Effector memory CD4-positive, alpha-beta T cell (primary cell): ENCODE measurements around the gene GAS7.

Source experiments
- DNase-seq, 3 donors: peaks; one replicate each; pipeline ENCODE4 v3.0.0-alpha.2; 2020
- H3K27ac ChIP-seq: 2 replicates; pipeline ENCODE4 v1.7.0; 2013; ENCODE audit warnings: mild to moderate bottlenecking, low read length, moderate library complexity; ENCODE audit not compliant: insufficient read depth, poor library complexity, severe bottlenecking
- H3K27me3 ChIP-seq: replicated peaks from 2 replicates; pipeline ENCODE4 v1.7.0; 2013; ENCODE audit warnings: mild to moderate bottlenecking, low read length; ENCODE audit not compliant: insufficient read depth, control insufficient read depth, poor library complexity, severe bottlenecking
- H3K36me3 ChIP-seq: 2 replicates; pipeline ENCODE4 v1.7.0; 2013; ENCODE audit warnings: mild to moderate bottlenecking, low read length, moderate library complexity; ENCODE audit not compliant: control insufficient read depth, insufficient read depth
- H3K4me1 ChIP-seq: 2 replicates; pipeline ENCODE4 v1.7.0; 2013; ENCODE audit warnings: low read length, mild to moderate bottlenecking; ENCODE audit not compliant: control insufficient read depth, insufficient read depth, poor library complexity, severe bottlenecking
- H3K4me3 ChIP-seq: 2 replicates; pipeline ENCODE4 v1.7.0; 2013; ENCODE audit warnings: low read length, low read depth, mild to moderate bottlenecking; ENCODE audit not compliant: insufficient read depth, poor library complexity, severe bottlenecking
- H3K9me3 ChIP-seq: 2 replicates; pipeline ENCODE4 v1.7.0; 2013; ENCODE audit warnings: mild to moderate bottlenecking, low read length, moderate library complexity; ENCODE audit not compliant: control insufficient read depth

The GAS7 gene

DNA sequence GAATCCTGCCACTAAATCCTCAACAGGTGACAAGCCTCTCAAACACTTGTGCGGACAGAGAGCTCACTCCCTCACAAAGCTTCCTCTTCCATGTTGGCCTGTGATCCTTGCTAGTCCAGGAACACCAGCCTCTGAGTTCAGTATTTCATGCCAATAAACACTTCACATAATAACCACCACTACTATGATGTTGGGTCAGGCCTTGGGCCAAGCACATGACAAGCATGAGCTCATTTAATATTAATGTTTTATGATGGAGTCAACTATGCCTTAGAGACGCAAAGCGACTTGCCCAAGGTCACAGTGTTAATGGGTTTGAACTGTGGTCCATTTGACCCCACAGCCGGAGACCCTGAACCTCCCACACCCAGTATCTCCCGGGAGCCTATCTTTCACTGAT is 129.1 kb downstream of the GAS7 start:
- no peak for DNase-seq
- no peaks in the 10 kb centered on the region for H3K36me3 ChIP-seq
- no peak overlapping the region for H3K4me3 ChIP-seq
- H3K9me3 ChIP-seq = no peaks in the 10 kb centered on the region
- no peaks in the 10 kb centered on the region for H3K4me1 ChIP-seq
- no peaks in the 10 kb centered on the region for H3K27me3 ChIP-seq
- no peak overlapping the region for H3K27ac ChIP-seq

DNA sequence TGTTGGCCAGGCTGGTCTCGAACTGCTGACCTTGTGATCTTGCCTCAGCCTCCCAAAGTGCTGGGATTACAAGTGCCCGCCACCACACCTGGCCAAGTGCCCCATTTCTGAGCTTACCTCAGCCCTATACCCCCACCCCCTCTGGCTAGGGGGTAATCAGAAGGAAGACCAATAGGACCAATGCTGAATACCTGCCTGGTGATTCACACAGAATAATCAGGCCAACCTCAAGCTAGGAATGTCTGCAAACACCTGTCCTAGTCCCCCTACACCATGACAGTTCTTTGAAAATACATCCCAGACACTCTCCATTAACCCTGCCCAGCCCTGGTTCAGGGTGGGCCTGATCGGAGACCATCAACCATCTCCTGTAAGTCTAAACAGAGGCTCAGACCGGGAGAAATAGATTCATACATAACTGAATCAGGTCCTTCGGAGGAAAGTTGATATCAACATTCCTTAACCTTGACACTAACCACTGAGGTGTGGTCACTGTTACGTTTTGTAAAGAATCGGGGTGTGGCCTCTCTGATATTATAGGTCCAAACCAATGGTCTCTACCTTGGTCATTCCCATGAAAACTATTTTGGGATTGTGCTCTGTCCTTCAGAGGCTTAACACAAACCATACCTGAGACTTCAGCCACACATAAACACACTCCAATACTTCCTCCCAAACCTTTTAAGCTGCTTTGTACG is 130.8 kb downstream of the GAS7 start:
- no peak for DNase-seq
- no peaks in the 10 kb centered on the region for H3K4me1 ChIP-seq
- H3K27me3 ChIP-seq = no peaks in the 10 kb centered on the region
- no peaks in the 10 kb centered on the region for H3K36me3 ChIP-seq
- no peak overlapping the region for H3K27ac ChIP-seq
- no peak overlapping the region for H3K4me3 ChIP-seq
- H3K9me3 ChIP-seq = no peaks in the 10 kb centered on the region

DNA sequence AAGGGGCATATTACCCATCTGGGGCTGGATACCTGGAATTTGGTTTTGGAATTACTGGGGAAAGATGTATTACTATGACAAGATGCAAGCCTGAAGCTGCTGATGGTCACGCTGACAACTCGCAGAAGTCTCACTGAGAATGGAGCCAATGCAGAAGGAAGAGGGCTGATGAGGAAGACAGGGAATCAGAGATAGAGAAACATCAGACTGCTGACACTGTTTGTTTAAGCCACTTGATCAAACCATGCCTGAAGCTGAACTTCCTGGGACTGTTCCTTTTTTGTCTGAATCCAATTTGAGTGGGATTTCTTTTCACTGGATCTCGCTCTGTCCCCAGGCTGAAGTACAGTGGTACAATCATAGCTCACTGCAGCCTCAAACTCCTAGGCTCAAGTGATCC is 133.9 kb downstream of the GAS7 start:
- Histone ChIP-seq H3K27me3 (no peaks in the 10 kb centered on the region), H3K36me3 (no peaks in the 10 kb centered on the region), H3K4me1 (no peaks in the 10 kb centered on the region), H3K27ac (no peak overlapping the region), H3K4me3 (no peak overlapping the region), H3K9me3 (no peaks in the 10 kb centered on the region)
- DNase-seq = no peak

DNA sequence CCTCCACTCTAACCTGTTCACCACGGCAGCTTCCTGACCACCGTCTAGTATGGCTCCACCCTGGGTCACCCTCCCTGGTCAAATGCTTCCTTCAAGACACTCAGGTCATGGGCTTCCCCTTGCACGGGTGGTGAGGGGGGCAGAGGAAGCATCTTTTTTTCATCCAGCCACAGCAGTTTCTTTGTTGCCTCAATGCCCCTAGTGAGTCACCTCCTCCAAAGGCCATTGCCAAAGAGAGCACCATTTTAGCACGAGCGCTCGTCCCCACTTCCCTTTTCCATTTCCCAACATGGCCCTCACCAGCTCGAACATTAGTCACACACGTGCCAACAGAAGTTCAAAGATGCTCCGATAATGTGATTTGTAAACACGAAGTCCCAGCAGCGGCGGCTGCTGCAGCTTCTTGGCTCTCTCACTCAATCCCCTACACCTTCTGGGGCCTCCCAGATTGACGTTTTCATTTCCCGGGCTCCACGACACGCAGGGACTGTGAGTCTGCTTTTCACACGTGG is 134.6 kb downstream of the GAS7 start:
- Histone ChIP-seq H3K27ac (no peak overlapping the region), H3K36me3 (no peaks in the 10 kb centered on the region), H3K4me1 (no peaks in the 10 kb centered on the region), H3K4me3 (no peak overlapping the region), H3K9me3 (no peaks in the 10 kb centered on the region), H3K27me3 (no peaks in the 10 kb centered on the region)
- DNase-seq = no peak

DNA sequence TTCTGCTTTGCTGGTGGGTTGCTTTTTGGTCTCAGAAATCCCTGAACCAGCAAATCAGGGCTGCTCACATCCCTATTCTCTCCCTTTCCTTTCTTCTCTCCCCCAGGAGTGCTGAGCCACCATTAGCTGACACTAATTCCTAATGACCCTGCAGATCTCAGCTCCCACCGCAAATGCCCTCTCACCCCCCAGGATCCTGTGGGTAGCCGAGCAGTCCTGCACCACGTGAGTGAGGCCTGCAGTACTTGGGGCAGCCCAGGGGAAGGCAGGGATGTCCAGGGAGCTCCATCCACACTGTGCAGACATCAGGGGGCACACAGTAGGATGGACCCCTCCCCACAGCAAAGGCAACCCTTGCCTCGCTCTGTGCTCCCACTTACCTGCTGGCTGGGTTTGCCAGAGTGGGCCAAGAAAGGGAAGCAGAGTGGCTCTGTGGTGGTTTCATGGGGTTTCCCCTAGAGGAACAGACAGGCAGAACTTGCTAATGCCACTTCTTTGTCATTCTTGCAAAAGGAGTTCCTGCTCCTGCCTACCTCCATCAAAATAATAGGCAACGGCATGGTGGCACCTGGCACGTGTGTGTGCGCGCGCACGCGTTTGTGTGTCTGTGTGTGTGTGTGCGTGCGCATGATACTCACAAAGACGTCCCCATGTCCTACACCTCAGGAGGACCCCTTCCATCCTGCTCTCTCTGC is 135.6 kb downstream of the GAS7 start:
- Histone ChIP-seq H3K9me3 (no peaks in the 10 kb centered on the region), H3K4me3 (no peak overlapping the region), H3K36me3 (no peaks in the 10 kb centered on the region), H3K27me3 (no peaks in the 10 kb centered on the region), H3K27ac (no peak overlapping the region), H3K4me1 (no peaks in the 10 kb centered on the region)
- no peak for DNase-seq

DNA sequence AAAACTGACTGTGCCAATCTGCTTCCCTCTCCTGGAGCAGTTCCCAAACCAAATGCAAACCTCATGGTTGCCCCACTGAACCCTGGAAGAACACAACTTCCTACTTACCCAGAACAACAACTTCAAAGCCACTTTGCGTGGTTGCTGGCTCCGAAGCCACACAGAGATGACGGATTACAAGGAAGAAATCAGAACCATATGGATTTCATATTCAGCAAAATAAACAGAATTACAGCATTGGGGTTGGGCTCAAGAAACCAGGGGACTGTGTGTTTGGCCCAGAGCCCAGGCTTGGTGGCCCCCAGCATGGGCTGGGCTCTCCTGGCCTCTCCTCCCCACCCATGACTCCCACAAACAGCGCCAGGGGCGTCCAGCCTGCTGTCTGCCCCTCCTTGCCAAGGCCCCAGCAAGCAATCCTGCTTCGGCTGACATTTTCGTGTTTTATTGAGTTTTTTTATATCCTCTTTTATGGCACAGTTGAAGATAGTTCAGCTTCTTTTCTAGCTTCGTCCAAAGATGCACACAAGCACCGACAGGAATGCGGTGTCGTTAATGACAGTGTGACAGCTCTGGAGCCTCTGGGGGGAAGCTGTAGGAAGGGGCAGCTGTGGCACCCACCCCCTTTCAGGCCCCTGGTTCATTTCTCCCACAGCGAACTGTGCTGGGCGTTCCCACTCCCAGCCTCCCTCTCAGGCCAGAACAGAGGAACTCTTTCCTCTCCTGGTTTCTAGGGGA is 137.1 kb downstream of the GAS7 start:
- no peak overlapping the region for H3K4me3 ChIP-seq
- no peak for DNase-seq
- no peaks in the 10 kb centered on the region for H3K36me3 ChIP-seq
- H3K9me3 ChIP-seq = no peaks in the 10 kb centered on the region
- no peaks in the 10 kb centered on the region for H3K27me3 ChIP-seq
- no peak overlapping the region for H3K27ac ChIP-seq
- H3K4me1 ChIP-seq = no peaks in the 10 kb centered on the region

DNA sequence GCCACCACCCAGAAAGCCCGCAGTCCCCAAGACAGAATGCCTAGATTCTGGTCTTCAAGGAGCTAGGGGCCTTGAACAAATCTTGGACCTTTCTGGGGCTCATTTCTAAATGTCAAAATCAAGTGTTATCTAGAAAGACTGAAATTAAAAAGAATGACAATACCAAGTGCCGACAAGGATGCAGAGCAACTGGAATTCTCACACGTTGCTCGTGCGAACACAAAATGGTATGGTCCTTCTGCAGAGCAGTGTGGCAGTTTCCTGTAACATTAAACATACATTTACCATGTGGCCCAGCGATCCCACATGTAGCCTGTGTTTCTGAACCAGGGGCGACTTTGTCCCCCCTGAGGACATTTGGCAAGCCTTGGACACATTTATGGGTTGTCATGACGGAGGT is 137.9 kb downstream of the GAS7 start:
- no peaks in the 10 kb centered on the region for H3K4me1 ChIP-seq

DNA sequence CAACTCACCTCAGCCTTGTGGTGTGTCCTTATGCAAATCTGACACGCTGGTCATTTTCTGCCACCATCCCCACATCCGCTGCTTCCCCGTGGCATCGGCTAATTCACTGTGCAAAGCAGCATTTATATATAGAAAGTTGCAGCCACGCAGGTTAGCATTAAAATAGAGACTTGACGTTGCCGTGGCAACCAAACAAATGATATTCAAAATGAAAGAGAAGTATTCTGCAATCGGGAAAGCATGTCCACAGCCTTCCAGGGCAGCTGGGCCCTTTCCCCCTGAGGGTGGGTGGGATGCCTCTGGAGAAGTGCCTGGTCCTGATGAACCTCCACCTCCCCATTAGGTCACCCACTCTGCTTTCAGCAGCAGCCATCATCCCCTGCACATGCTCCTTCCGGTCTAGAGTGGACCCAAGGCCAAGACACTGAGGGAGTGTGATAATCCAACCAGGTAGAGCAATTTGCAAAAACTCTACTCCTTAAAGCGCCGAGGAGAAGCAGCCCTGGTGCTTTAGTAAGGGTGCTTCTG is 138.7 kb downstream of the GAS7 start:
- Histone ChIP-seq H3K36me3 (no peaks in the 10 kb centered on the region), H3K4me1 (no peaks in the 10 kb centered on the region), H3K27me3 (no peaks in the 10 kb centered on the region), H3K9me3 (no peaks in the 10 kb centered on the region), H3K4me3 (no peak overlapping the region), H3K27ac (no peak overlapping the region)
- no peak for DNase-seq

More for the DNA sequence above, 137.9 kb downstream of the GAS7 start:
- Histone ChIP-seq H3K36me3 (no peaks in the 10 kb centered on the region), H3K9me3 (no peaks in the 10 kb centered on the region), H3K27me3 (no peaks in the 10 kb centered on the region), H3K4me3 (no peak overlapping the region), H3K27ac (no peak overlapping the region)
- no peak for DNase-seq

DNA sequence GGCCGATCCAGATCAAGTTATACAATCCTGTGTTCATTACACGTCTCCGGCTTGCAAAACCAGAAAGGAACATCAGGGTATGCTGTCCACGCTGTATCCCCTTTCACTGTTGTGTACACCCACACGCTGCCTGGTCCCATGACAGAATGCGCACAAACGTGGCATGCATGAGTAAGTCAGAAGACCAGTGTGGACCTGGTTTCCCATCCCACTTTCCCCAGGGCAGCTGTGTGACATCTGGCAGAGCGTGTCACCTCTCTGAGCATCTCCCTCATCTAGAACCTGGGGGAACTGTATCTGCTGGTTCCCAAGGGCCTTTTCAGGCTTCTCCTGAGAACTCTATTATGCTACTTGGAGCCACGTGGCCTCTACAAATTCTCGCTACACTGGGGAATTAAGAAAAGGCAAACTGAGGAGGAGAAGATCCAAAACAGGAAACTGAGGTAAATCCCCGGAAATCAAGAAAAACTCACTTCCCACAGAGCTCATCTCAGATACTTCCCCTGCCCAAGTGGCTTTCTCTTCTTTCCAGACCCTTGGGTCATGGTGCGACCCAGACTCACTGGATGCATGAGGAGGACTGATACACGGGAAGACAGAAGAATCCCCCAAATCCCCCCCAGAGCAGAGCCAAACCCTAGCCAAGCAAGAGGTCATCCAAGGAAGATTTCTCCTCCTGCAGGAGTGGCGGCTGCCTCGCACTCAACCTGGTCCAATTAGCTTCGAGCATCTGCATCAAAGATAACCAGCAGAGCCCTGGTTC is 139.3 kb downstream of the GAS7 start:
- H3K4me1 ChIP-seq = no peaks in the 10 kb centered on the region
- no peaks in the 10 kb centered on the region for H3K9me3 ChIP-seq
- no peaks in the 10 kb centered on the region for H3K27me3 ChIP-seq
- no peak overlapping the region for H3K27ac ChIP-seq
- H3K4me3 ChIP-seq = no peak overlapping the region
- no peaks in the 10 kb centered on the region for H3K36me3 ChIP-seq
- DNase-seq = no peak
